ENCODE measurements around the gene TBC1D16. TPM values are rescaled to one million over a fixed set of nuclear protein-coding genes. Genes with fewer than 3 reads are reported as not detected.
A peak's percentile ranks its signal among the peaks of the same experiment; 100 is the strongest.

Gene TBC1D16
- total RNA-seq, 2 donors from 2014 or later = 15.8 to 32.8 TPM

- H3K36me3 Mint-ChIP-seq (ENCODE audit: insufficient read depth in 2 of 2) = no peaks in the 10 kb centered on the region
- no peaks in the 10 kb centered on the region for H3K9me3 Mint-ChIP-seq
- DNase-seq (no peak), ATAC-seq (replicated peaks in 1 of 2) (no peak)
- H3K27ac Mint-ChIP-seq = no peak overlapping the region
- H3K27me3 Mint-ChIP-seq (ENCODE audit: low read depth) = no peaks in the 10 kb centered on the region
- no peaks in the 10 kb centered on the region for H3K4me1 Mint-ChIP-seq (ENCODE audit: low read depth)
- H3K4me3 Mint-ChIP-seq = no peak overlapping the region
Measured at GRCh38 chr17:79981090-79981489, 54.6 kb downstream of the TBC1D16 start.

GRCh38 chr17:79980246-79981043 lies 55.2 kb downstream of the TBC1D16 start:
- Mint-ChIP-seq H3K9me3 (no peaks in the 10 kb centered on the region), H3K27ac (no peak overlapping the region), H3K36me3 (ENCODE audit: insufficient read depth in 2 of 2) (no peaks in the 10 kb centered on the region), H3K4me1 (ENCODE audit: low read depth) (no peaks in the 10 kb centered on the region), H3K27me3 (ENCODE audit: low read depth) (no peaks in the 10 kb centered on the region), H3K4me3 (no peak overlapping the region)
- ATAC-seq (replicated peaks in 1 of 2) = no peak
- DNase-seq = no peak

- H3K4me3 Mint-ChIP-seq = no peak overlapping the region
- no peaks in the 10 kb centered on the region for H3K9me3 Mint-ChIP-seq
- ATAC-seq (replicated peaks in 1 of 2) = no peak
- no peaks in the 10 kb centered on the region for H3K36me3 Mint-ChIP-seq (ENCODE audit: insufficient read depth in 2 of 2)
- no peak overlapping the region for H3K27ac Mint-ChIP-seq
- no peaks in the 10 kb centered on the region for H3K27me3 Mint-ChIP-seq (ENCODE audit: low read depth)
- DNase-seq = no peak
- H3K4me1 Mint-ChIP-seq (ENCODE audit: low read depth) = no peaks in the 10 kb centered on the region
Measured at GRCh38 chr17:79979816-79980215, 55.9 kb downstream of the TBC1D16 start.

GRCh38 chr17:79979221-79979741 lies 56.4 kb downstream of the TBC1D16 start:
- no peak for ATAC-seq (replicated peaks in 1 of 2)
- Mint-ChIP-seq H3K27me3 (ENCODE audit: low read depth) (no peaks in the 10 kb centered on the region), H3K4me1 (ENCODE audit: low read depth) (no peaks in the 10 kb centered on the region), H3K27ac (no peak overlapping the region), H3K9me3 (no peaks in the 10 kb centered on the region), H3K36me3 (ENCODE audit: insufficient read depth in 2 of 2) (no peaks in the 10 kb centered on the region), H3K4me3 (no peak overlapping the region)
- no peak for DNase-seq

- ATAC-seq (replicated peaks in 1 of 2) (no peak), DNase-seq (no peak)
- no peak overlapping the region for H3K27ac Mint-ChIP-seq
- no peaks in the 10 kb centered on the region for H3K4me1 Mint-ChIP-seq (ENCODE audit: low read depth)
- no peaks in the 10 kb centered on the region for H3K36me3 Mint-ChIP-seq (ENCODE audit: insufficient read depth in 2 of 2)
- H3K4me3 Mint-ChIP-seq = no peak overlapping the region
- no peaks in the 10 kb centered on the region for H3K27me3 Mint-ChIP-seq (ENCODE audit: low read depth)
- H3K9me3 Mint-ChIP-seq = no peaks in the 10 kb centered on the region
Measured at GRCh38 chr17:79978548-79978855, 57.2 kb downstream of the TBC1D16 start.

- no peaks in the 10 kb centered on the region for H3K27me3 Mint-ChIP-seq (ENCODE audit: low read depth)
- DNase-seq = no peak
- ATAC-seq (replicated peaks in 1 of 2) = no peak
- H3K4me1 Mint-ChIP-seq (ENCODE audit: low read depth) = no peaks in the 10 kb centered on the region
- no peak overlapping the region for H3K27ac Mint-ChIP-seq
- H3K9me3 Mint-ChIP-seq = no peaks in the 10 kb centered on the region
- H3K4me3 Mint-ChIP-seq = no peak overlapping the region
- H3K36me3 Mint-ChIP-seq (ENCODE audit: insufficient read depth in 2 of 2) = no peaks in the 10 kb centered on the region
Measured at GRCh38 chr17:79977708-79978547, 57.7 kb downstream of the TBC1D16 start.

GRCh38 chr17:79977161-79977631 lies 58.5 kb downstream of the TBC1D16 start:
- no peaks in the 10 kb centered on the region for H3K4me1 Mint-ChIP-seq (ENCODE audit: low read depth)

GRCh38 chr17:79976451-79976850 lies 59.2 kb downstream of the TBC1D16 start:
- DNase-seq = no peak
- no peaks in the 10 kb centered on the region for H3K9me3 Mint-ChIP-seq
- no peak for ATAC-seq (replicated peaks in 1 of 2)
- no peak overlapping the region for H3K27ac Mint-ChIP-seq
- H3K4me3 Mint-ChIP-seq = no peak overlapping the region
- H3K36me3 Mint-ChIP-seq (ENCODE audit: insufficient read depth in 2 of 2) = no peaks in the 10 kb centered on the region
- no peaks in the 10 kb centered on the region for H3K27me3 Mint-ChIP-seq (ENCODE audit: low read depth)
- no peaks in the 10 kb centered on the region for H3K4me1 Mint-ChIP-seq (ENCODE audit: low read depth)

More at GRCh38 chr17:79977161-79977631, 58.5 kb downstream of the TBC1D16 start:
- H3K9me3 Mint-ChIP-seq = no peaks in the 10 kb centered on the region
- no peak for DNase-seq
- H3K36me3 Mint-ChIP-seq (ENCODE audit: insufficient read depth in 2 of 2) = no peaks in the 10 kb centered on the region
- no peak overlapping the region for H3K27ac Mint-ChIP-seq
- ATAC-seq (replicated peaks in 1 of 2) = no peak
- H3K4me3 Mint-ChIP-seq = no peak overlapping the region
- H3K27me3 Mint-ChIP-seq (ENCODE audit: low read depth) = no peaks in the 10 kb centered on the region

- H3K36me3 Mint-ChIP-seq (ENCODE audit: insufficient read depth in 2 of 2) = no peaks in the 10 kb centered on the region
- no peak overlapping the region for H3K27ac Mint-ChIP-seq
- no peak for DNase-seq
- no peaks in the 10 kb centered on the region for H3K4me1 Mint-ChIP-seq (ENCODE audit: low read depth)
- H3K9me3 Mint-ChIP-seq = no peaks in the 10 kb centered on the region
- no peak for ATAC-seq (replicated peaks in 1 of 2)
- H3K4me3 Mint-ChIP-seq = no peak overlapping the region
- no peaks in the 10 kb centered on the region for H3K27me3 Mint-ChIP-seq (ENCODE audit: low read depth)
Measured at GRCh38 chr17:79975498-79976134, 60.1 kb downstream of the TBC1D16 start.

- Mint-ChIP-seq H3K4me1 (ENCODE audit: low read depth) (no peaks in the 10 kb centered on the region), H3K36me3 (ENCODE audit: insufficient read depth in 2 of 2) (no peaks in the 10 kb centered on the region), H3K4me3 (no peak overlapping the region), H3K27me3 (ENCODE audit: low read depth) (no peaks in the 10 kb centered on the region), H3K9me3 (no peaks in the 10 kb centered on the region), H3K27ac (no peak overlapping the region)
- DNase-seq = no peak
- ATAC-seq (replicated peaks in 1 of 2) = no peak
Measured at GRCh38 chr17:79974566-79975497, 60.8 kb downstream of the TBC1D16 start.

GRCh38 chr17:79971651-79972050 lies 64.0 kb downstream of the TBC1D16 start:
- no peaks in the 10 kb centered on the region for H3K4me1 Mint-ChIP-seq (ENCODE audit: low read depth)
- H3K27me3 Mint-ChIP-seq (ENCODE audit: low read depth) = no peaks in the 10 kb centered on the region
- no peak for DNase-seq
- peak overlapping the region; percentile 27 for H3K27ac Mint-ChIP-seq
- H3K36me3 Mint-ChIP-seq (ENCODE audit: insufficient read depth in 2 of 2) = no peaks in the 10 kb centered on the region
- H3K9me3 Mint-ChIP-seq = no peaks in the 10 kb centered on the region
- H3K4me3 Mint-ChIP-seq = no peak overlapping the region
- no peak for ATAC-seq (replicated peaks in 1 of 2)

GRCh38 chr17:79970576-79971068 lies 65.0 kb downstream of the TBC1D16 start:
- Mint-ChIP-seq H3K36me3 (ENCODE audit: insufficient read depth in 2 of 2) (no peaks in the 10 kb centered on the region), H3K4me1 (ENCODE audit: low read depth) (no peaks in the 10 kb centered on the region), H3K27ac (no peak overlapping the region), H3K9me3 (no peaks in the 10 kb centered on the region), H3K27me3 (ENCODE audit: low read depth) (no peaks in the 10 kb centered on the region), H3K4me3 (no peak overlapping the region)
- ATAC-seq (replicated peaks in 1 of 2) (peak in 1 of 2 donors; percentile 42), DNase-seq (peak; percentile 30 to 47)

All from activated T-cell treated with anti-CD3 and anti-CD28 coated beads, Interleukin-2, amount 50 U/mL, for 72 hours (primary cell).